Neuronal stem cell (in vitro differentiated cells): ENCODE results near the gene IDE.
"Not testable (repeated sequence)": the region's sequence is repeated elsewhere in the genome, so short reads cannot be mapped to it uniquely, and the experiment has no call there.

Experiments
- DNase-seq: peaks from one replicate; pipeline ENCODE4 v3.0.0-alpha.2; 2013; ENCODE audit warnings: low spot score
- H2AFZ ChIP-seq: one replicate; pipeline ENCODE4 v1.6.1; 2013; ENCODE audit warnings: mild to moderate bottlenecking, low read length, inconsistent platforms
- H2AK5ac ChIP-seq: 2 replicates; pipeline ENCODE4 v1.6.1; 2013; ENCODE audit warnings: low read depth, mild to moderate bottlenecking, inconsistent platforms, low read length, moderate library complexity, mixed read lengths
- H2BK120ac ChIP-seq: 2 replicates; pipeline ENCODE4 v1.6.1; 2013; ENCODE audit warnings: low read depth, mild to moderate bottlenecking, inconsistent platforms, low read length, moderate library complexity, mixed read lengths
- H2BK12ac ChIP-seq: one replicate; pipeline ENCODE4 v1.6.1; 2013; ENCODE audit warnings: low read length, inconsistent platforms
- H2BK15ac ChIP-seq: 2 replicates; pipeline ENCODE4 v1.6.1; 2013; ENCODE audit warnings: mild to moderate bottlenecking, low read length, inconsistent platforms, mixed read lengths
- H2BK5ac ChIP-seq: one replicate; pipeline ENCODE4 v1.6.1; 2013; ENCODE audit warnings: inconsistent platforms, mild to moderate bottlenecking, low read length, moderate library complexity
- H3K14ac ChIP-seq: one replicate; pipeline ENCODE4 v1.6.1; 2013; ENCODE audit warnings: low read length, inconsistent platforms
- H3K18ac ChIP-seq: 2 replicates; pipeline ENCODE4 v1.6.1; 2013; ENCODE audit warnings: low read length, inconsistent platforms
- H3K23ac ChIP-seq: 2 replicates; pipeline ENCODE4 v1.6.1; 2013; ENCODE audit warnings: low read depth, mild to moderate bottlenecking, mixed read lengths, low read length, inconsistent platforms; ENCODE audit not compliant: poor library complexity
- H3K27ac ChIP-seq: replicated peaks from 3 replicates; pipeline ENCODE4 v1.5.1; 2013; ENCODE audit warnings: low read length, inconsistent platforms
- H3K27me3 ChIP-seq, 3 experiments: 2 replicates each; pipeline ENCODE4 v1.6.1; 2013; ENCODE audit warnings: low read length in 3 of 3, mild to moderate bottlenecking in 2 of 3, inconsistent platforms in 1 of 3, low read depth in 1 of 3, mixed read lengths in 1 of 3, moderate library complexity in 1 of 3; ENCODE audit not compliant: control insufficient read depth in 3 of 3, insufficient read depth in 3 of 3
- H3K36me3 ChIP-seq, 2 donors: replicated peaks in 1 of 2; 2 replicates each; pipeline ENCODE4 v1.6.1; 2013; ENCODE audit warnings: low read length in 2 of 2; ENCODE audit not compliant: control insufficient read depth in 2 of 2, insufficient read depth in 2 of 2
- H3K4ac ChIP-seq: 2 replicates; pipeline ENCODE4 v1.6.1; 2013; ENCODE audit warnings: inconsistent platforms, mild to moderate bottlenecking, low read length, moderate library complexity
- H3K4me1 ChIP-seq, 2 donors: 1 replicate in 1 of 2; 2 replicates in 1 of 2; pipeline ENCODE4 v1.6.1; 2013; ENCODE audit warnings: low read length in 2 of 2, low read depth in 1 of 2; ENCODE audit not compliant: control insufficient read depth in 2 of 2, insufficient read depth in 1 of 2
- H3K4me2 ChIP-seq: one replicate; pipeline ENCODE4 v1.6.1; 2013; ENCODE audit warnings: mild to moderate bottlenecking, low read length, inconsistent platforms; ENCODE audit not compliant: insufficient read depth, poor library complexity, severe bottlenecking
- H3K4me3 ChIP-seq, 2 donors: 2 replicates each; pipeline ENCODE4 v1.5.1; 2013; ENCODE audit warnings: low read length in 2 of 2, mild to moderate bottlenecking in 2 of 2, inconsistent platforms in 1 of 2, moderate library complexity in 1 of 2
- H3K79me1 ChIP-seq: one replicate; pipeline ENCODE4 v1.6.1; 2013; ENCODE audit warnings: low read depth, mild to moderate bottlenecking, inconsistent platforms, low read length, moderate library complexity
- H3K9ac ChIP-seq: one replicate; pipeline ENCODE4 v1.6.1; 2013; ENCODE audit warnings: mild to moderate bottlenecking, low read depth, low read length, inconsistent platforms; ENCODE audit not compliant: poor library complexity
- H3K9me3 ChIP-seq, 2 donors: replicated peaks in 1 of 2; 2 replicates each; pipeline versions ENCODE3 to v1.6.1; 2013; ENCODE audit warnings: low read length in 2 of 2, mild to moderate bottlenecking in 2 of 2, inconsistent platforms in 1 of 2, low read depth in 1 of 2, mixed read lengths in 1 of 2, moderate library complexity in 1 of 2; ENCODE audit not compliant: control insufficient read depth in 2 of 2, insufficient read depth in 1 of 2
- H4K8ac ChIP-seq: one replicate; pipeline ENCODE4 v1.6.1; 2013; ENCODE audit warnings: low read depth, mild to moderate bottlenecking, inconsistent platforms, low read length, moderate library complexity
- H4K91ac ChIP-seq: one replicate; pipeline ENCODE4 v1.6.1; 2013; ENCODE audit warnings: low read length, low read depth, mild to moderate bottlenecking, inconsistent platforms; ENCODE audit not compliant: poor library complexity
- WGBS, 2 donors: extraction: QIAGEN DNeasy Blood & Tissue Kit; methylation state at CpG; one replicate each; pipeline ENCODE4 v1.1.7; 2013; ENCODE audit warnings: missing lambda C conversion rate in 2 of 2, mixed read lengths in 1 of 2; ENCODE audit not compliant: insufficient read length in 2 of 2, insufficient replicate concordance in 1 of 2; ENCODE audit errors: extremely low coverage in 2 of 2; 5-methylcytosine and 5-hydroxymethylcytosine counted together

The IDE gene

GRCh38 chr10:92582347-92582746, 8.5 kb upstream of the IDE start:
- H3K36me3 ChIP-seq, H3K79me1 ChIP-seq, H2AK5ac ChIP-seq, H3K4me3 ChIP-seq, H3K9ac ChIP-seq, H2BK5ac ChIP-seq, H3K14ac ChIP-seq, H3K9me3 ChIP-seq, H3K27me3 ChIP-seq, H3K27ac ChIP-seq, H3K4me2 ChIP-seq, H3K18ac ChIP-seq, H2BK12ac ChIP-seq, DNase-seq, H2BK120ac ChIP-seq, H4K8ac ChIP-seq, H2BK15ac ChIP-seq, H3K23ac ChIP-seq, H3K4ac ChIP-seq, H3K4me1 ChIP-seq, H4K91ac ChIP-seq, H2AFZ ChIP-seq: not testable (repeated sequence)
- WGBS, 2 donors: no CpG with 5 or more reads among the region's 6 CpGs

DNA sequence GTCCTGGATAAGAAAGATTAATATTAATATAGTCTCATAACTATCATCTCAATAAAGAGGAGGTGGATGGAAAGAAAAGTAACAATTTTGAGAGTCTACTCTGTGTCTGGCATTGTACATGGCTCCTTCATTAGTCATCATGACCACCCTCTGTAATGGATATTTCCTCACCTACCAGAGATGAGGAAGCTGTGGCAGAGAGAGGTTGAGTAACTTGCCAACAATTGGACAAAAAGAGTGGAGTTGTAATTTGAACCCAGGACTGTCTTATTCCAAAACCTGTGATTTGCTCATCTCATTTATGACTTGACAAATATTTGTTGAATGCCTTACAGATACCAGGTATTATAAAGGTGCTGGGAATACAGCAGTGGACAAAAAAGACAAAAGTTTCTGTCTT, 2.1 kb upstream of the IDE start:
- Histone ChIP-seq H2AK5ac (no peak overlapping the region), H3K4ac (no peak overlapping the region), H3K4me2 (no peak overlapping the region), H3K14ac (no peak overlapping the region), H2BK12ac (no peak overlapping the region), H2BK15ac (no peak overlapping the region), H3K79me1 (peaks cover 6% of the 10 kb centered on the region), H4K8ac (no peak overlapping the region), H3K9ac (no peak overlapping the region), H3K4me3 (no peak overlapping the region), H3K23ac (no peak overlapping the region), H2AFZ (no peak overlapping the region), H4K91ac (no peak overlapping the region), H3K18ac (no peak overlapping the region), H3K4me1 (peaks cover 9 to 10% of the 10 kb centered on the region in 2 donors), H3K36me3 (no peaks in the 10 kb centered on the region), H2BK5ac (no peak overlapping the region), H3K9me3 (no peaks in the 10 kb centered on the region), H2BK120ac (no peak overlapping the region), H3K27me3 (no peaks in the 10 kb centered on the region), H3K27ac (no peak overlapping the region)
- DNase-seq: no peak

DNA sequence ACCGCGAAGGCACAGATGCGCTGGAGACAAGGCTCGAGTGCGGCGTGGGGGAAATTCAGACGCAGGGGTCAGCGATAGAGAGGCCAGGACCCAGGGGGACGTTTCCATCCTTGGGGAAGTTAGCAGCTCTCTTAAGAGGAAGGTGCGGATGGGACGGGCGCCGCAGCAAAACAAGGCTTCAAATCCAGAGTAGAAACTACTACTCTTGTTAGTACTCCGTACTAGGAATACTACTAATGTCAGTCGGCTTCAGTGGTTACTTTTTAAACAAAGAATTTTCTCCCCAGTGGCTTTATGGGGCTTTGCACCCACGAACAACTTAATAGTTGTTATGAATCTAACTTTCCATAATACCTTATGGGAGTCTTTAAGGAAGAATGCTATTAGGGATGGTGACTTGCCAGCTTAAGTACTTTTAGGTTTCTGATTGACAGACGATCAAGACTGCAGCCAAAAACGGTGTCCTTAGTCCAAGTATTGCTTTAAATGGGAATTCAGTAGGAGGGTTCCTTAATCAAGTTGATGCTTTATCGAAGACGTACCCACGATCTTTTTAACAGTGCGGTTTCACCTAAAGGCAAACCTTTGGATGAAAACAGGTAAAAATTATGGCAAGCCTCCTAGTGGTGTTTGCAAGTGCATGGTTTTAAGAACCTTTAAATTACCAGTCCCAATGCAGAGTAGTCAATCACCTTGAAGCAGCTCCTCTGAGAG, 812 bp upstream of the IDE start:
- Histone ChIP-seq H4K91ac (no peak overlapping the region), H3K4me2 (peak overlapping the region; percentile 95), H3K4ac (no peak overlapping the region), H2BK5ac (peak overlapping the region; percentile 95), H2BK12ac (no peak overlapping the region), H3K18ac (peak overlapping the region; percentile 99), H4K8ac (no peak overlapping the region), H3K9ac (no peak overlapping the region), H2BK15ac (no peak overlapping the region), H3K79me1 (peaks cover 11% of the 10 kb centered on the region), H3K9me3 (no peaks in the 10 kb centered on the region), H2AK5ac (no peak overlapping the region), H2AFZ (peak overlapping the region; percentile 96), H3K23ac (peak overlapping the region; percentile 98), H3K27ac (peak overlapping the region; percentile 98), H2BK120ac (no peak overlapping the region), H3K4me3 (peak overlapping the region; percentile 91 to 95), H3K4me1 (peaks cover 9 to 10% of the 10 kb centered on the region in 2 donors), H3K14ac (no peak overlapping the region), H3K27me3 (no peaks in the 10 kb centered on the region), H3K36me3 (peaks cover 0 to 8% of the 10 kb centered on the region in 2 donors)
- WGBS, 2 donors: no CpG with 5 or more reads among the region's 22 CpGs
- peak; percentile 15 for DNase-seq

DNA sequence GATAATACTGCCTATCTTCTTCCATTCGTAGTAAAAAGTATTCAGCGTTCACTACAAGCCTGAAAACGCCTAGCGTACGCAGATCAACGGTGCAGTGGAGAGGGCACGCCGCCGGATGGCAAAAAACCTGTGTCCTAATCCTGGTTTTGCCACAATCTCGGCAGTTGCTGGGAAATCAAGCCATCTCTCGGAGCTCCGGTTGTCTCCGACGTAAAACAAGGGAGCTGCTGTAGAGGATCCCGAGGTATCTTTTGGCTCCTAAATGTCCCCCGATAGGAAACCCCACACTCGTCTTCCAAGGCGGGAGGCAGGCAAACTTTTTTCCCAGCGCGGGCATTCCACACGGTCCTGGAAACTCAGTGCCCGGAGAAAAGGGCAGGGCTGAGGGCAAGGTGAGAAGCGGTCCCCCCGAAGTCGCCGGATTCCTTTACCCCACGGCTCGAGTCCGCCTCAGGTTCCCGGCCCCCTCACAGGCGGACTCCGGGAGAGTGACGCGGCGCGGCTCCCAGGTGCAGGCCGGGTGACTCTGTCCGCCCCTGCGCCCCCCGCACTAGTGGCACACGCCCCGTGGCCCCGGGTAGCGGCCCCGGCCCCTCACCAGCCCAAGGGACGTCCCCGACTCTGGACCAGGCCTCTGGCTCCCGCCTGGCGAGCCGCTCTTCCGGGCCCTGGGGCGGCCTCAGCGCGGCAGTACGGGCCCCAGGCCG, 649 bp downstream of the IDE start:
- DNase-seq: peak; percentile 9
- Histone ChIP-seq H3K27ac (peak overlapping the region; percentile 98), H4K91ac (no peak overlapping the region), H2AK5ac (no peak overlapping the region), H2BK15ac (peak overlapping the region; percentile 67), H2BK120ac (no peak overlapping the region), H3K23ac (peak overlapping the region; percentile 98), H4K8ac (peak overlapping the region; percentile 43), H3K79me1 (peaks cover 11% of the 10 kb centered on the region), H3K14ac (peak overlapping the region; percentile 99), H3K18ac (peak overlapping the region; percentile 99), H3K4ac (no peak overlapping the region), H3K9ac (peak overlapping the region; percentile 94), H3K4me3 (peak overlapping the region; percentile 91 to 95), H3K4me1 (peaks cover 9 to 10% of the 10 kb centered on the region in 2 donors), H2AFZ (peak overlapping the region; percentile 96), H2BK12ac (no peak overlapping the region), H3K9me3 (no peaks in the 10 kb centered on the region), H3K4me2 (peak overlapping the region; percentile 95), H3K36me3 (peaks cover 0 to 17% of the 10 kb centered on the region in 2 donors), H3K27me3 (no peaks in the 10 kb centered on the region), H2BK5ac (peak overlapping the region; percentile 95)
- no CpG with 5 or more reads among the region's 56 CpGs for WGBS, 2 donors
